ENCODE measurements around the gene LRP2BP.

The LRP2BP gene

GRCh38 chr4:185380320-185380719 is 15.4 kb downstream of the LRP2BP start:
- no peak for TF ChIP-seq CTCF (IDR thresholded peaks at IDR 0.05; ENCODE audit: insufficient read depth, low read length, poor library complexity, severe bottlenecking)
- H3K4me3 ChIP-seq (replicated peaks; ENCODE audit: low read depth, low read length): no peak overlapping the region
- H3K27me3 ChIP-seq (replicated peaks; ENCODE audit: control insufficient read depth, insufficient read depth, low read length): no peaks in the 10 kb centered on the region
- H3K36me3 ChIP-seq (ENCODE audit: control insufficient read depth, insufficient read depth, low read length): peaks cover 23% of the 10 kb centered on the region
- no peak for DNase-seq (ENCODE audit: extremely low read depth, insufficient read length)

- peaks cover 25% of the 10 kb centered on the region for H3K36me3 ChIP-seq (ENCODE audit: control insufficient read depth, insufficient read depth, low read length)
- H3K27me3 ChIP-seq (replicated peaks; ENCODE audit: control insufficient read depth, insufficient read depth, low read length): no peaks in the 10 kb centered on the region
- H3K4me3 ChIP-seq (replicated peaks; ENCODE audit: low read depth, low read length): no peak overlapping the region
- no peak for DNase-seq (ENCODE audit: extremely low read depth, insufficient read length)
- no peak for TF ChIP-seq CTCF (IDR thresholded peaks at IDR 0.05; ENCODE audit: insufficient read depth, low read length, poor library complexity, severe bottlenecking)
Measured at GRCh38 chr4:185379326-185380295, 16.1 kb downstream of the LRP2BP start.

- Histone ChIP-seq H3K27me3 (replicated peaks; ENCODE audit: control insufficient read depth, insufficient read depth, low read length) (no peaks in the 10 kb centered on the region), H3K4me3 (replicated peaks; ENCODE audit: low read depth, low read length) (no peak overlapping the region), H3K36me3 (ENCODE audit: control insufficient read depth, insufficient read depth, low read length) (peaks cover 19% of the 10 kb centered on the region)
- DNase-seq (ENCODE audit: extremely low read depth, insufficient read length): no peak
- TF ChIP-seq CTCF (IDR thresholded peaks at IDR 0.05; ENCODE audit: insufficient read depth, low read length, poor library complexity, severe bottlenecking): no peak
Measured at GRCh38 chr4:185378264-185378663, 17.5 kb downstream of the LRP2BP start.

GRCh38 chr4:185374573-185374972 is 21.2 kb downstream of the LRP2BP start:
- Histone ChIP-seq H3K27me3 (replicated peaks; ENCODE audit: control insufficient read depth, insufficient read depth, low read length) (no peaks in the 10 kb centered on the region), H3K4me3 (replicated peaks; ENCODE audit: low read depth, low read length) (no peak overlapping the region), H3K36me3 (ENCODE audit: control insufficient read depth, insufficient read depth, low read length) (peaks cover 24% of the 10 kb centered on the region)
- TF ChIP-seq CTCF (IDR thresholded peaks at IDR 0.05; ENCODE audit: insufficient read depth, low read length, poor library complexity, severe bottlenecking): no peak
- no peak for DNase-seq (ENCODE audit: extremely low read depth, insufficient read length)

DNA sequence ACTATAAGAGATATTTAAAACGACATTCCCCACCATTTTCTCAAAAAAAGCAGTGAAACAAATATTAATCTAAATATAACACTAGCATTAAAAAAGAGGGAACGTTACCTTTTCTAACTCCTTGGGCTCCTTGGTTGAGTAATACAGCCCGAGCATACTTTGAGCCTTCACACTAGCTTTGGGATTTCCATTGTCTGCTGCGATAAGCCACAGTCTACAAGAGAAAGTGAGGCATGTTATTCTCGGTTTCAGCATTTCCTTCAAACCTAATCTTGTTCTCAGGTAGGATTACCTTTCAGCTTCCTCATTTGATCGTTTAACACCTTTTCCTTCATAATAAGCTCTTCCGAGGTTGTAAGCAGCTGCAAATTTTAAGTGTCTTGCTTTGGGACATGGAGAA is 21.7 kb downstream of the LRP2BP start:
- Histone ChIP-seq H3K36me3 (ENCODE audit: control insufficient read depth, insufficient read depth, low read length) (peaks cover 24% of the 10 kb centered on the region), H3K27me3 (replicated peaks; ENCODE audit: control insufficient read depth, insufficient read depth, low read length) (no peaks in the 10 kb centered on the region), H3K4me3 (replicated peaks; ENCODE audit: low read depth, low read length) (no peak overlapping the region)
- no peak for DNase-seq (ENCODE audit: extremely low read depth, insufficient read length)
- TF ChIP-seq CTCF (IDR thresholded peaks at IDR 0.05; ENCODE audit: insufficient read depth, low read length, poor library complexity, severe bottlenecking): no peak

All from GM06990 (cell line).